Left kidney (tissue), 2 donors: ENCODE results near the gene POP4. TPM values are rescaled to one million over a fixed set of nuclear protein-coding genes. Genes with fewer than 3 reads are reported as not detected.

Source experiments
- DNase-seq: peaks from one replicate; pipeline ENCODE4 v3.0.0-alpha.2; 2013
- polyA plus RNA-seq: library from polyadenylated mRNA; unstranded; fragments of 120-200 nt; gene quantifications from one replicate; pipeline ENCODE4 v1.2.1, GENCODE V29; 2013; ENCODE audit not compliant: insufficient read length

The POP4 gene
- polyA plus RNA-seq, 1 donor = 66.2 TPM

GRCh38 chr19:29629836-29630534, 23.9 kb downstream of the POP4 start:
- no peak for DNase-seq

GRCh38 chr19:29630655-29631054, 24.6 kb downstream of the POP4 start:
- DNase-seq = no peak

GRCh38 chr19:29631450-29631849, 25.4 kb downstream of the POP4 start:
- DNase-seq = no peak

- no peak for DNase-seq
Measured at GRCh38 chr19:29634002-29634401, 27.9 kb downstream of the POP4 start.

GRCh38 chr19:29634423-29635130, 28.5 kb downstream of the POP4 start:
- no peak for DNase-seq

- DNase-seq = no peak
Measured at GRCh38 chr19:29635963-29636362, 29.9 kb downstream of the POP4 start.

GRCh38 chr19:29636553-29637360, 30.7 kb downstream of the POP4 start:
- no peak for DNase-seq

GRCh38 chr19:29639086-29639485, 33.0 kb downstream of the POP4 start:
- no peak for DNase-seq

- DNase-seq = no peak
Measured at GRCh38 chr19:29640231-29640630, 34.1 kb downstream of the POP4 start.

- no peak for DNase-seq
Measured at GRCh38 chr19:29641597-29641996, 35.5 kb downstream of the POP4 start.

GRCh38 chr19:29643361-29643935, 37.4 kb downstream of the POP4 start:
- DNase-seq = no peak

- no peak for DNase-seq
Measured at GRCh38 chr19:29644210-29644609, 38.1 kb downstream of the POP4 start.

- DNase-seq = no peak
Measured at GRCh38 chr19:29645491-29645867, 39.4 kb downstream of the POP4 start.

GRCh38 chr19:29645911-29646310, 39.8 kb downstream of the POP4 start:
- DNase-seq = no peak

GRCh38 chr19:29650772-29651387, 44.8 kb downstream of the POP4 start:
- no peak for DNase-seq

GRCh38 chr19:29651622-29652394, 45.7 kb downstream of the POP4 start:
- no peak for DNase-seq

- DNase-seq = no peak
Measured at GRCh38 chr19:29653398-29653797, 47.3 kb downstream of the POP4 start.

- no peak for DNase-seq
Measured at GRCh38 chr19:29655648-29656335, 49.7 kb downstream of the POP4 start.

GRCh38 chr19:29658221-29658991, 52.3 kb downstream of the POP4 start:
- DNase-seq = no peak

GRCh38 chr19:29660835-29661234, 54.8 kb downstream of the POP4 start:
- no peak for DNase-seq
